Activated CD8-positive, alpha-beta memory T cell treated with anti-CD3 and anti-CD28 coated beads, Interleukin-2, amount 50 U/mL, for 1 hour (primary cell): ENCODE results near the gene C10orf105.

Source experiments
- DNase-seq: peaks from one replicate; pipeline ENCODE4 v3.0.0-alpha.2; 2020; ENCODE audit errors: extremely low read depth

The C10orf105 gene

DNA sequence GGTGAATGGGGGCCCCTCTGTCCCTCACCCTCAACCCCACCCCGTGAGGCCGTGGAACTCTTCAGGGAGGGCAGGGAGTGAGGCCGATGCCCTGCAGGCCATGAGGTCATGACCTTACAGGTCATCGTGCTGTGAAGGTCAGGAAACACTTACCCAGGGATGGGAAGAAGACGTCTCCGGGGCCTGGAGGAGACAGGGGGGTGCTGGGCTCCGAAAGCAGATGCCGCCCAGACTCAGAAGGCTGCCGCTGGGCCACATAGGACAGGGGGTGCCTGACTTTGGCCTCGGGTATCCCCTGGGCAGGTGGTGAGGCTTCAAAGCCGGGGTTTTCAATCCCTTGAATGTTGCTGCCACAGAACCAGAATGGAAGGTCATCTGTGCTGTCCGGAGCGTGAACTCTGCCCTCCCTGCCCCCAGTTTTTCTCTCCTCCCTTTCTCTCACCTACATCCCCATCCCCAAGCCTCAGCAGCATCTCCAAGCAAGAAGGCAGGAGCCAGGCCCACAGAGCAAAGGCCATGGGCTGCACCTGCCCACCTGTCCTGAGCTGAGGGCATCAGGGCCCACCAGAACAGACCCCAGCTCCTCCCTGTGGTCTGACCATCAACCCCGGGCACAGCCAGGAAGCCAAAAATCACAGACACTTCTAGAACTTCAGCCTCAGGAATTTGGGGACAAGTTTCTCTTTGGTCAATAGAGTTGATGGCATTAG, 32.1 kb upstream of the C10orf105 start:
- no peak for DNase-seq

DNA sequence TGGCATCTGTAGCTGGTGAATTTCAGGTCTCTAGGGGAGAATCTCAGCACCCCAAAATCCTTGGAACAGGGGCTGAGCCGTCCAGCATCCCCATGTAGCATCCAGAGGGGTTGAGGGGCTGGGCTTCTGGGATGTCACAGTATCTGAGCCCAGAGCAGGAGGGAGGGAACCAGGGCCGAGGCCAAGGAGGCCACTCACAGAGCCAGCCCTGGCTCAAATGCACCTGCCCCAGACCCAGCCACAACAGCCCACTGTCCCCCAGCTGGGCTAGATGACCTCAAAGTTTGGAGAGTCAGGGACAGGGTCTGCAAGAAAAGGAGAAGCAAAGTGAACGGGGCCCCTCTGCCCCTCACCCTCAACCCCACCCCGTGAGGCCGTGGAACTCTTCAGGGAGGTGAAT, 31.4 kb upstream of the C10orf105 start:
- no peak for DNase-seq

DNA sequence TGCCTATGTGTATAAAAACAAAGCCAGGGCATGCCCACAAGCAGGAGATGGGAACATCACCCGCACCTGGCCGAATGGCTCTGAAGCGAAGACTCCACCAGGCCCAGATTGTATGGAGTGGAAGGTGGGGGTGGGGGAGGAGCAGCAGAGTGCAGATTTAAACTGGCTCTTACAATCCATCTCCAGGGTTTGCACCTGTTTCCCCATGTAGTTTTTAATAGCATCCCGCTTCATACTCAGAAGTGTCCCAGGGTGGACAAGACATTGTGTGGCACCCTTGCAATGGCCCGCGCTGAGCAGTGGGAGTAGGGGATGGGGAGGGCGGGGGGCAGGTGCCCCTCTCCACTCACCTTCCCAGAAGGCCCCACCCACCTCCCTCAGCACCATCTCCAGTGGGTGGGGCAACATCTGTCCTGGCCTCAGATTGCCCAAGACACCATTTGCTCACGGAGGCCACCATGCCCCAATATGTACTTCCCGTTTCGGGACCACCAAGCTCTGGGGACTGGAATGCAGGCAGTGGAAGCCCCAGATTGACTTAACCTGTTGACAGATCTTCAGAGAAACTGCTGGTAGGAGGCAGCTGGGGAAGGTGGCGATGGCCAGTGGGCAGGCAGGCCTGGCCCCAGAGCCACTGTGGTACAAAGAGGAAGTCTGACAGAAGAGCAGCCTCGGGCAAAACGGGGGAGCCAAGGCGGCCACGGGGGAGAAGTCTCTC, 30.7 kb upstream of the C10orf105 start:
- DNase-seq: no peak

- no peak for DNase-seq
These were observed 29.8 kb upstream of the C10orf105 start for GRCh38 chr10:71749396-71749795.

- DNase-seq: no peak
These were observed 29.2 kb upstream of the C10orf105 start for GRCh38 chr10:71748671-71749191.

GRCh38 chr10:71747551-71748523, 28.3 kb upstream of the C10orf105 start:
- no peak for DNase-seq

GRCh38 chr10:71747039-71747531, 27.5 kb upstream of the C10orf105 start:
- no peak for DNase-seq

GRCh38 chr10:71746344-71747037, 26.9 kb upstream of the C10orf105 start:
- DNase-seq: no peak

- no peak for DNase-seq
These were observed 26.2 kb upstream of the C10orf105 start for GRCh38 chr10:71745664-71746250.

GRCh38 chr10:71744897-71745663, 25.5 kb upstream of the C10orf105 start:
- DNase-seq: no peak

- DNase-seq: no peak
These were observed 24.3 kb upstream of the C10orf105 start for GRCh38 chr10:71743866-71744265.

DNA sequence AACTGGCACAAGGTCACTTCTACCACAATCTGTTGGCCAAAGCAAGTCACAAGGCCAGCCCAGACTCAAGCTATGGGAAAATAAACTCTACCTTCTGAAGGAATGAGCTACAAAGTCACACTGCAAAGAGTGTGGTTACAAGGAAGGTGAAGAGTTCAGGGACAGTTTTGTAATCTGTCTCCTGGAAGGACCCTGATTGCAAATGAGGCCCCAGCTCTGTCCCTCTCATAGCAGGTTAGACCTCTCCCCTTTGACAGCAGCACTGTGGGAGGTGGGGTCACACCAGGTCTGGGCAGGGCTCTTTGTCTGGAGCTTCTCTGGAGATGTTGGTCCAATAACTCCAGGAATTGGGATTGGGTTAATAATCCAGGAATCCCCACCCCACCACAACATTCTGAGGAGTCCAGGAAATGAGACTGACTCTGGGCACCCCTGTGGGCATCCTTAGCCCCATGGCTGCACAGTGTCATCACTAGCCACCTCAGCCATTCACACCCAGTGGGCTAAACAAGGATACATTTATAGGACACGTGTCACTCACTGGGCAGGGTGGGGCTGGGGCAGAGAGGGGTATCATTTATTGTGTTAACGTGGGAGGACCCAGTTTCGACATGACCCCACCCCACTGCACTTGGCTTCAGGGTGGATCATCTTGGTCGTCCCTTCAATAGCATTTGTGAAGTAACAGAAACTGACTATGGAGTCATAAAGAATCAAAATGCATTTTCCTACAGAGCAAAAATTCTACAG, 23.7 kb upstream of the C10orf105 start:
- DNase-seq: no peak

DNA sequence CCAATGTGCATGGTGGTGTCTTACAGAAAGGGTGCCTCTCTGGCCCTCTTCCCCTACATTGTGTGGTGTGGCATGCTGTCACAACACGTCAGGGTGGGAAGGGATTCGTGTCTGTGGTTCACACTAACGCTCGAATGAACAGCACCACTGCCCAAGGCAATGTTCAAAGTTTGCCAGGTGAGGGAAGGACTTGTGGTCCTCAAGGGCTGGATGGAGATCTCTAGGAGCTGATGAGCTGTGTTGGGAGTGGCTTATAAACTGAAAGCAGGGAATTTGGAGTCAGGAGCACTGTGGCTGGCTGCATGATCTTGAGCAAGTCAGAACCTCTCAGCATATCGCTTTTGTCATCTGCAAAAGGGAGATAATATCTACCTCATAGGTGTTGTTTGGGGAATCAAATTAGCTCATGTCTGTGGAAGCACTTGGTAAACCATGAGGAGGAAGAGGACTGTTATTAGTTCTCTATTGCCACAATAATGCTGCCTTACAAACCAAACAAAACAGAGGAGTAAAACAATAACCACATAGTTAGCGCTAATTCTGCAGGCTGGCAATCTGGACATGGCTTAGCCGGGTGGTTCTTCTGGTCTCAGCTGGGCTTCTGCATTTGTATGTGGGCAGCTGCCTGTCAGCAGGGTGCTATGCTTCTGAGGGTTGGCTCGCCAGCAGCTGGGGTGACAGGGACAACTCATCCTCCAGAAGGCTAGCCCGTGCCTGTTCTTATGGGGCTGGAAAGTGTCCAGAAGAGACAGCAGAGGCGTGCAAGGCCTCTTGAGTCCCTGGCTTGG, 22.9 kb upstream of the C10orf105 start:
- no peak for DNase-seq

DNA sequence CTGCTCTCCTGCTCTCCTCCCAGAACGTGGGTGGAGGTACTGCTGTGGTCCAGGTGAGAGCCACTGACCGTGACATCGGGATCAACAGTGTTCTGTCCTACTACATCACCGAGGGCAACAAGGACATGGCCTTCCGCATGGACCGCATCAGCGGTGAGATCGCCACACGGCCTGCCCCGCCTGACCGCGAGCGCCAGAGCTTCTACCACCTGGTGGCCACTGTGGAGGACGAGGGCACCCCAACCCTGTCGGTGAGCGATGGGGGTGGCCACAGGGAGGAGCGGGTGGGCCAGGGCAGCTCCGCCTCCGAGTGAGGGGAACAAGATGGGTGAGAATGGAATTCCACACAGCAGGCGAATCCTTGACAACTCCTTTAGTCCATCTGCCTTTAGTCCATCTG, 22.1 kb upstream of the C10orf105 start:
- DNase-seq: no peak

- no peak for DNase-seq
These were observed 21.5 kb upstream of the C10orf105 start for GRCh38 chr10:71741029-71741428.

DNA sequence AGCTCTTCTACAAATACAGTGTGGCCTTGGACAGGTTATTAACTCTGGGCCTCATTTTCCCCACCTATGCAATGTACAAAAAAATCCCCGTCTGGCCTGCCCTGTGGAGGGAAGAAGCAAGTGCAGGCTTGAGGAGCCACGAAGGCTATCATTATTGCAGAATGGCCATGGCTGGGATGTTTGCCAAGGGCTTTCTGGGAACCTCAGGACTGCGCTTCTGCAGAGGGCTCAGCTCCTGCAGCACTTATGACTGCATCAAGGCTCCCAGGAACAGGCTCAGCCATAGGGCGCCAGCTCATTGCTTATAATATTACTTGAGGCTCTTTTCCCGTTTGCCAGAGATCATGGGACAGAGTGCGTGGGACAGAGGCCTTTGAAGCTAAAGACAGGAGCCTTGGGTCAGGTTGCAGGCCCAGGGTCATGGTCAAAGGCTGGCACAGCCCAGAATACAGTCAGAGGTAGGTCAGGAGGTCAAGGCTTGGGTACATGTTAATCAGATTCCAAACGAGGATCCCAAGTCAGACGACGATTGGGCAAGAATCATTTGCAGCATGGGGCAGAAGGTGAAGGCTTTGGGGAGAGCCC, 20.6 kb upstream of the C10orf105 start:
- no peak for DNase-seq

DNA sequence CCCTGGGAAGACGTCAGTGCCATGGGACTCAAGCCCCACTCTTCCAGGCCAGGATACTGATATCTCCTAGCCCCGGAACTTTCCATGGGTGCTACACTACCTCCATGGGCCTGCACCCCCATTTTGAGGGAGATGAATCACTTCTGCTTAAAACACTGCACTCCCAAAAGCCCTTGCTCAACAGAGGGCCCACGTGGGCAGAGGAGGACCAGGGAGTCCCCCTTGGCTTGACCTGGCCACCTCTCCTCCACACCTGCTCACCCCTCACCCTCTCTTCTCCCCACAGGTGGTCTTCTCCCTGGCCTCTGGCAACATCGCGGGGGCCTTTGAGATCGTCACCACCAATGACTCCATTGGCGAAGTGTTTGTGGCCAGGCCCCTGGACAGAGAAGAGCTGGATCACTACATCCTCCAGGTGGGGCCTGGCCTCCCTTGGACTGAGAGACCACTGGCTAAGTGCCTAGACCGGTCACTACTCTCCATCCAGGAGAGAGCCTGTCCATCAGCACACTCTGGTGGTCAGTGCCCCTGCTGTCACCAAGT, 19.9 kb upstream of the C10orf105 start:
- no peak for DNase-seq

DNA sequence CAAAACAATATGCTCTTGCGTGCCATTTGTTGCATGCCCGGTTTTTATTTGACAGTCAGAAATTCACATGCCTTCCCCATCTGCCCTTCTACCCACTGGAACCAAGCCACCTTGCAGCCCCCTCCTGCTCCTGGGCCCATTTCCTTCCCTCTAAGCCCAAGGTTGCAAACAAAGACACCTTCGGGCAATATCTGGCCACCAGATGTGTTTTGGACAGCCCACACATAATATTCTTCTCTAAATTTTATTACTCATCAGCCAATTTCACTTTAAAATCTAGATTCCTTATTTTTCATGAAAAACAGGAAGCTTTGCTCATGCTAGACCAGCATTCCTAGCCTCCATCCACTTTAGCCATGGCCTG, 18.2 kb upstream of the C10orf105 start:
- DNase-seq: no peak
